Tibial nerve (tissue), 4 donors: Measurements from ENCODE around the gene NAALAD2.

Experiments used
- EP300 ChIP-seq, 2 donors: sonication (generic); formaldehyde crosslinking; IDR thresholded peaks; one replicate each; pipeline ENCODE4 v1.6.1; 2017; ENCODE audit warnings: antibody characterized with exemption in 2 of 2, mild to moderate bottlenecking in 1 of 2
- TF ChIP-seq, protein P1 (sequence below), 5 experiments: fragments of 200-600 bp in 3 of 5; fragments of 450-650 bp in 2 of 5; sonication (generic) in 3 of 5; IDR thresholded peaks; one replicate each; pipeline ENCODE4 v1.5.1; 2016 to 2019; ENCODE audit warnings: antibody characterized with exemption in 5 of 5, mild to moderate bottlenecking in 3 of 5, moderate library complexity in 2 of 5

DNA sequence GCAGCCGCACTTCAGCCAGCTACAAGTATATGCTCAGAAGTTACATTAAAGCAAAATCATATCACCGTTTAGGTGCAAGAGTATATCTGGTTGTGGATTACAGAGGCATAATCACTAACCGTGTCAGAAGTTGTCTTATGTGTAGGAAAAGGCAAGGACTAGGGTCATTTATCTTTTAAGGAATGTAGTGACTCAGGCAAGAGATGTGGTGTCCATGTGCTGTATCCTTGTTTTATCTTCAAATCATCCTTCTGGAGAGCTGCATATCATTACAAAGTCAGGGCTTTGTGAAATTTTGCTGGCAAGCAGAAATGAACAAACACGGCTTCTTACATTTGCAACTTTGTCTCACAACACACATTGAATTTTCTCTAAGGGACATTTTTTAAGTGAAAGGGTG is 101.1 kb downstream of the NAALAD2 start:
- TF ChIP-seq, protein P1, sequence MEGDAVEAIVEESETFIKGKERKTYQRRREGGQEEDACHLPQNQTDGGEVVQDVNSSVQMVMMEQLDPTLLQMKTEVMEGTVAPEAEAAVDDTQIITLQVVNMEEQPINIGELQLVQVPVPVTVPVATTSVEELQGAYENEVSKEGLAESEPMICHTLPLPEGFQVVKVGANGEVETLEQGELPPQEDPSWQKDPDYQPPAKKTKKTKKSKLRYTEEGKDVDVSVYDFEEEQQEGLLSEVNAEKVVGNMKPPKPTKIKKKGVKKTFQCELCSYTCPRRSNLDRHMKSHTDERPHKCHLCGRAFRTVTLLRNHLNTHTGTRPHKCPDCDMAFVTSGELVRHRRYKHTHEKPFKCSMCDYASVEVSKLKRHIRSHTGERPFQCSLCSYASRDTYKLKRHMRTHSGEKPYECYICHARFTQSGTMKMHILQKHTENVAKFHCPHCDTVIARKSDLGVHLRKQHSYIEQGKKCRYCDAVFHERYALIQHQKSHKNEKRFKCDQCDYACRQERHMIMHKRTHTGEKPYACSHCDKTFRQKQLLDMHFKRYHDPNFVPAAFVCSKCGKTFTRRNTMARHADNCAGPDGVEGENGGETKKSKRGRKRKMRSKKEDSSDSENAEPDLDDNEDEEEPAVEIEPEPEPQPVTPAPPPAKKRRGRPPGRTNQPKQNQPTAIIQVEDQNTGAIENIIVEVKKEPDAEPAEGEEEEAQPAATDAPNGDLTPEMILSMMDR (IDR thresholded peaks at IDR 0.05), result no peak
- TF ChIP-seq EP300 (IDR thresholded peaks at IDR 0.05), result no peak
